Esophagus squamous epithelium (tissue), 5 donors: ENCODE data around the gene OR6K2. TPM values are rescaled to one million over a fixed set of nuclear protein-coding genes. Genes with fewer than 3 reads are reported as not detected.

Experiments used
- DNase-seq: peaks from one replicate; lab custom pipeline; 2025; lab: John Stamatoyannopoulos, UW
- H3K27ac ChIP-seq, 4 donors: fragments of 200-600 bp; sonication (generic); one replicate each; pipeline ENCODE4 v1.5.1; 2016 to 2019; ENCODE audit warnings: mild to moderate bottlenecking in 1 of 4
- H3K27me3 ChIP-seq, 4 donors: fragments of 200-600 bp; sonication (generic); 1 replicate in 3 of 4; 2 replicates in 1 of 4; pipeline versions ENCODE4 v1.5.1 to v1.6.0; 2017 to 2021; ENCODE audit warnings: antibody characterized with exemption in 1 of 4
- H3K36me3 ChIP-seq, 3 donors: fragments of 200-600 bp; sonication (generic); one replicate each; pipeline ENCODE4 v1.5.1; 2016 to 2019
- H3K4me1 ChIP-seq, 3 donors: fragments of 200-600 bp; sonication (generic); one replicate each; pipeline ENCODE4 v1.5.1; 2017 to 2019
- H3K4me3 ChIP-seq, 4 donors: fragments of 200-600 bp; sonication (generic); 1 replicate in 3 of 4; 2 replicates in 1 of 4; pipeline ENCODE4 v1.5.1; 2016 to 2019; ENCODE audit warnings: mild to moderate bottlenecking in 2 of 4, moderate library complexity in 1 of 4
- H3K9me3 ChIP-seq, 3 donors: fragments of 200-600 bp; sonication (generic); one replicate each; pipeline ENCODE4 v1.5.1; 2016 to 2019
- CTCF ChIP-seq, 6 experiments: fragments of 450-650 bp in 4 of 6; fragments of 200-600 bp in 2 of 6; sonication (generic) in 2 of 6; IDR thresholded peaks; one replicate each; pipeline ENCODE4 v1.5.1; 2016 to 2019; ENCODE audit warnings: antibody characterized with exemption in 6 of 6, mild to moderate bottlenecking in 4 of 6, moderate library complexity in 4 of 6
- POLR2A ChIP-seq, 4 donors: fragments of 450-650 bp; IDR thresholded peaks; one replicate each; pipeline ENCODE4 v1.6.1; 2017; ENCODE audit warnings: antibody characterized with exemption in 4 of 4, mild to moderate bottlenecking in 4 of 4, moderate library complexity in 3 of 4
- WGBS, 2 donors: methylation state at CpG; one replicate each; pipeline ENCODE4 v1.1.5; 2018; 5-methylcytosine and 5-hydroxymethylcytosine counted together
- intact Hi-C: fragments of 100-400 bp; cut with DNase I; formaldehyde crosslinking; loops from one replicate; pipeline ENCODE4 v1.15.0; 2022
- total RNA-seq, 4 donors: library from RNA; depleted of rRNA; stranded (reverse); fragments of >200 nt; gene quantifications; one replicate each; pipeline ENCODE4 v1.1.0, GENCODE V29; 2016
- donor health status: DM: yes; HTN: yes; CAD: no.

Gene OR6K2
- total RNA-seq, 4 donors from 2014 or later: not detected

GRCh38 chr1:158687037-158687436 is 13.4 kb downstream of the OR6K2 start:
- DNase-seq: no peak
- TF ChIP-seq CTCF (IDR thresholded peaks at IDR 0.05) (no peak), POLR2A (IDR thresholded peaks at IDR 0.05) (no peak)
- no peaks in the 10 kb centered on the region for H3K9me3 ChIP-seq
- no peaks in the 10 kb centered on the region for H3K36me3 ChIP-seq
- intact Hi-C loops: no loop called here
- H3K4me1 ChIP-seq: no peaks in the 10 kb centered on the region
- no peak overlapping the region for H3K27ac ChIP-seq
- no peak overlapping the region for H3K4me3 ChIP-seq
- H3K27me3 ChIP-seq: no peaks in the 10 kb centered on the region

- Histone ChIP-seq H3K36me3 (no peaks in the 10 kb centered on the region), H3K4me1 (no peaks in the 10 kb centered on the region), H3K4me3 (no peak within 1 kb of the TSS), H3K9me3 (no peaks in the 10 kb centered on the region), H3K27me3 (no peaks in the 10 kb centered on the region), H3K27ac (no peak within 1 kb of the TSS)
- intact Hi-C loops: no loop called here
- WGBS, 2 donors: 47 to 48% methylated on average over 7 of the region's 7 CpGs
- no peak for DNase-seq
- TF ChIP-seq POLR2A (IDR thresholded peaks at IDR 0.05) (no peak), CTCF (IDR thresholded peaks at IDR 0.05) (no peak)
Measured at GRCh38 chr1:158686111-158687009, 14.1 kb downstream of the OR6K2 start, which contains the start of gene SPTA1. Gene SPTA1, minus strand, starts transcription at chr1:158686715. Its CDS starts 198 bp downstream, at chr1:158686517.

GRCh38 chr1:158685085-158685484 is 15.4 kb downstream of the OR6K2 start:
- intact Hi-C loops: no loop called here
- H3K27me3 ChIP-seq: no peaks in the 10 kb centered on the region
- H3K27ac ChIP-seq: no peak overlapping the region
- no peaks in the 10 kb centered on the region for H3K36me3 ChIP-seq
- H3K4me3 ChIP-seq: no peak overlapping the region
- DNase-seq: no peak
- H3K4me1 ChIP-seq: no peaks in the 10 kb centered on the region
- TF ChIP-seq POLR2A (IDR thresholded peaks at IDR 0.05) (no peak), CTCF (IDR thresholded peaks at IDR 0.05) (no peak)
- WGBS, 2 donors: 60 to 67% methylated on average over 7 of the region's 7 CpGs
- H3K9me3 ChIP-seq: no peaks in the 10 kb centered on the region

GRCh38 chr1:158681606-158682005 is 18.8 kb downstream of the OR6K2 start:
- intact Hi-C loops: no loop called here
- WGBS, 2 donors: 78% methylated on average over 1 to 2 of the region's 2 CpGs
- no peak for DNase-seq

More at GRCh38 chr1:158681606-158682005, 18.8 kb downstream of the OR6K2 start:
- H3K4me1 ChIP-seq: no peaks in the 10 kb centered on the region
- no peaks in the 10 kb centered on the region for H3K9me3 ChIP-seq
- H3K36me3 ChIP-seq: no peaks in the 10 kb centered on the region
- no peak overlapping the region for H3K4me3 ChIP-seq
- H3K27me3 ChIP-seq: no peaks in the 10 kb centered on the region
- no peak overlapping the region for H3K27ac ChIP-seq
- TF ChIP-seq POLR2A (IDR thresholded peaks at IDR 0.05) (no peak), CTCF (IDR thresholded peaks at IDR 0.05) (no peak)
